ENCODE data around the gene GDPD5. TPM values are rescaled to one million over a fixed set of nuclear protein-coding genes. Genes with fewer than 3 reads are reported as not detected.

GDPD5 gene
- total and polyA plus RNA-seq, 9 of the 15 experiments (the other 6 are each of a cell fraction or from before 2014, with no cell fraction given): 0.32 to 27.3 (median 8.0) TPM

- TF ChIP-seq ZNF318 (IDR thresholded peaks at IDR 0.05; ENCODE audit: borderline replicate concordance in 1 of 2, low read depth in 1 of 2) (peak in 1 of 2 experiments; percentile 28; a peak in 1 of 4 replicates), NR3C1 (CRISPR knock-in tag; IDR thresholded peaks at IDR 0.05) (no peak), ZNF431 (CRISPR knock-in tag; IDR thresholded peaks at IDR 0.05) (no peak), BRCA1 (IDR thresholded peaks at IDR 0.05) (no peak), BRCA1 (CRISPR knock-in tag; IDR thresholded peaks at IDR 0.05) (no peak), ZNF408 (CRISPR knock-in tag; IDR thresholded peaks at IDR 0.05; ENCODE audit: low read depth) (no peak), POLR2AphosphoS5 (IDR thresholded peaks at IDR 0.05; ENCODE audit: control insufficient read depth, insufficient read depth, low read depth, low read length) (no peak), SMARCA5 (IDR thresholded peaks at IDR 0.05) (peak; percentile 98), GATAD2B (IDR thresholded peaks at IDR 0.05; ENCODE audit: borderline replicate concordance) (no peak), HES1 (IDR thresholded peaks at IDR 0.05; ENCODE audit: low read depth) (no peak), NFE2L1 (tag; IDR thresholded peaks at IDR 0.05; ENCODE audit: borderline replicate concordance, low read depth) (no peak), ZNF274 (IDR thresholded peaks at IDR 0.05; ENCODE audit: borderline replicate concordance, low read depth, low read length) (no peak), ATF1 (CRISPR knock-in tag; IDR thresholded peaks at IDR 0.05) (no peak), ATF1 (tag; IDR thresholded peaks at IDR 0.05) (peak; percentile 39; the same call in 1 of the 2 replicates), ZFP1 (CRISPR knock-in tag; IDR thresholded peaks at IDR 0.05) (no peak), RBM17 (IDR thresholded peaks at IDR 0.05; ENCODE audit: borderline replicate concordance, low read depth, low read length) (no peak), ZBTB5 (IDR thresholded peaks at IDR 0.05) (no peak)
Measured at GRCh38 chr11:75558939-75559843, 33.5 kb upstream of the GDPD5 start (continued).
